GM12878 (cell line): ENCODE measurements around the gene SLC22A3. TPM values are rescaled to one million over a fixed set of nuclear protein-coding genes. Genes with fewer than 3 reads are reported as not detected.

Experiments
- ATAC-seq: fragments of 200-7000 bp; cut with Tn5 transposase; 3 replicates; pipeline ENCODE4 v1.9.1; 2020; ENCODE audit warnings: mild to moderate bottlenecking, moderate library complexity
- BruUV-seq: library from RNA; stranded (reverse); fragments of 400-500 nt; replicated peaks from 2 replicates; lab custom pipeline; 2021; lab: Mats Ljungman, UMichigan
- CTCF ChIA-PET: fragments of 300-600 bp; sonication (Branson Sonifier 250); formaldehyde crosslinking; extraction: SDS; loops from one replicate; lab custom pipeline; 2021; ENCODE audit warnings: inconsistent platforms; lab: Yijun Ruan, JAX
- POLR2A ChIA-PET: fragments of 350-600 bp; formaldehyde crosslinking; extraction: SDS; loops from one replicate; lab custom pipeline; 2021; ENCODE audit warnings: inconsistent platforms; lab: Charles Lee
- RAD21 ChIA-PET: fragments of 300-600 bp; sonication (Branson Sonifier 250); formaldehyde crosslinking; loops from one replicate; lab custom pipeline; 2023; ENCODE audit warnings: antibody characterized with exemption; ENCODE audit not compliant: unreplicated experiment; lab: Charles Lee
- SMC1A ChIA-PET: fragments of 300-600 bp; sonication (Branson Sonifier 250); formaldehyde crosslinking; loops from one replicate; lab custom pipeline; 2023; ENCODE audit not compliant: unreplicated experiment, uncharacterized antibody; lab: Charles Lee
- DNase-seq: peaks from one replicate; pipeline ENCODE4 v3.0.0-alpha.2; 2011; ENCODE audit warnings: low read depth, low spot score
- FAIRE-seq: peaks from 3 replicates; lab custom pipeline; 2011; peaks lifted over from hg19 to GRCh38; lab: Jason Lieb, UNC
- H2AFZ ChIP-seq: 2 replicates; pipeline ENCODE4 v1.6.0; 2011; ENCODE audit warnings: low read depth, low read length, control low read depth; ENCODE audit not compliant: control insufficient read depth
- H3K27ac ChIP-seq: 2 replicates; pipeline ENCODE4 v1.5.1; 2011; ENCODE audit warnings: control low read depth; ENCODE audit not compliant: control insufficient read depth, insufficient read depth
- H3K27me3 ChIP-seq, 2 experiments: replicated peaks in 1 of 2; 2 replicates each; pipeline versions ENCODE4 v1.6.0 to v1.6.1; 2011; ENCODE audit warnings: low read length in 1 of 2; ENCODE audit not compliant: control insufficient read depth in 2 of 2, insufficient read depth in 2 of 2
- H3K36me3 ChIP-seq, 2 experiments: 2 replicates each; pipeline ENCODE4 v1.5.1; 2011; ENCODE audit warnings: low read length in 1 of 2; ENCODE audit not compliant: control insufficient read depth in 2 of 2, insufficient read depth in 2 of 2
- H3K4me1 ChIP-seq: 2 replicates; pipeline ENCODE4 v1.6.1; 2011; ENCODE audit warnings: mild to moderate bottlenecking, low read length, moderate library complexity, mixed read lengths; ENCODE audit not compliant: control insufficient read depth, insufficient read depth
- H3K4me2 ChIP-seq: 2 replicates; pipeline ENCODE4 v1.6.0; 2011; ENCODE audit warnings: control low read depth; ENCODE audit not compliant: control insufficient read depth, insufficient read depth
- H3K4me3 ChIP-seq: fragments of 200-600 bp; sonication (generic); 2 replicates; pipeline ENCODE4 v1.5.1; 2016
- H3K79me2 ChIP-seq: 2 replicates; pipeline ENCODE4 v1.6.0; 2011; ENCODE audit warnings: low read length; ENCODE audit not compliant: control insufficient read depth, insufficient read depth
- H3K9ac ChIP-seq: 2 replicates; pipeline ENCODE4 v1.8.0; 2011; ENCODE audit warnings: low read length, control low read depth, mixed read lengths; ENCODE audit not compliant: control insufficient read depth, insufficient read depth
- H3K9me3 ChIP-seq: replicated peaks from 3 replicates; pipeline ENCODE4 v1.5.1; 2011; ENCODE audit warnings: mild to moderate bottlenecking, low read length; ENCODE audit not compliant: control insufficient read depth, insufficient read depth
- H4K20me1 ChIP-seq: 2 replicates; pipeline ENCODE4 v1.6.0; 2011; ENCODE audit not compliant: control insufficient read depth, insufficient read depth
- ATF2 ChIP-seq: IDR thresholded peaks from 2 replicates; pipeline ENCODE4 v1.6.1; 2012; ENCODE audit warnings: low read length, inconsistent platforms
- ATF7 ChIP-seq: fragments of 450-650 bp; IDR thresholded peaks from 2 replicates; pipeline ENCODE4 v1.6.1; 2016; ENCODE audit warnings: low read depth, mild to moderate bottlenecking
- BRCA1 ChIP-seq: IDR thresholded peaks from 2 replicates; pipeline ENCODE4 v1.6.1; 2011; ENCODE audit warnings: low read depth, low read length, improper control_type of control experiment
- CHD1 ChIP-seq: IDR thresholded peaks from 2 replicates; pipeline ENCODE4 v1.6.1; 2012; ENCODE audit warnings: low read depth, low read length, improper control_type of control experiment
- CTCF ChIP-seq, 3 experiments: IDR thresholded peaks in 2 of 3; conservative IDR thresholded peaks in 1 of 3; 2 replicates each; pipeline ENCODE4 v1.5.1; 2011; ENCODE audit warnings: low read depth in 3 of 3, low read length in 3 of 3, mild to moderate bottlenecking in 3 of 3, control low read depth in 2 of 3, moderate library complexity in 2 of 3, inconsistent platforms in 1 of 3, mixed read lengths in 1 of 3; ENCODE audit not compliant: control insufficient read depth in 2 of 3, insufficient read depth in 1 of 3; ENCODE audit errors: extremely low read depth in 1 of 3
- EGR1 ChIP-seq, 2 experiments: IDR thresholded peaks; 1 replicate in 1 of 2; 2 replicates in 1 of 2; pipeline ENCODE4 v1.6.1; 2011 to 2012; ENCODE audit warnings: low read depth in 2 of 2, low read length in 2 of 2, borderline replicate concordance in 1 of 2, mild to moderate bottlenecking in 1 of 2, moderate library complexity in 1 of 2
- ETV6 ChIP-seq, 2 experiments: fragments of 450-650 bp in 1 of 2; IDR thresholded peaks in 1 of 2; conservative IDR thresholded peaks in 1 of 2; 2 replicates each; pipeline ENCODE4 v1.6.1; 2014; ENCODE audit warnings: antibody characterized with exemption in 1 of 2, borderline replicate concordance in 1 of 2, low read depth in 1 of 2, mild to moderate bottlenecking in 1 of 2, moderate library complexity in 1 of 2
- FOXM1 ChIP-seq: IDR thresholded peaks from 2 replicates; pipeline ENCODE4 v1.6.1; 2012; ENCODE audit warnings: low read depth, mild to moderate bottlenecking, inconsistent platforms, low read length, moderate library complexity
- GABPA ChIP-seq: IDR thresholded peaks from 2 replicates; pipeline ENCODE4 v1.6.1; 2014; ENCODE audit warnings: antibody characterized with exemption, low read depth, mild to moderate bottlenecking, inconsistent platforms
- NFXL1 ChIP-seq: fragments of 450-650 bp; IDR thresholded peaks from 2 replicates; pipeline ENCODE4 v1.6.1; 2017; ENCODE audit warnings: antibody characterized with exemption, mild to moderate bottlenecking, borderline replicate concordance
- PML ChIP-seq: IDR thresholded peaks from 2 replicates; pipeline ENCODE4 v1.6.1; 2012; ENCODE audit warnings: low read length, inconsistent platforms
- POLR2AphosphoS5 ChIP-seq: IDR thresholded peaks from 2 replicates; pipeline ENCODE4 v1.6.1; 2011; ENCODE audit warnings: mild to moderate bottlenecking, low read length, inconsistent platforms
- RB1 ChIP-seq: fragments of 450-650 bp; formaldehyde crosslinking; IDR thresholded peaks from 2 replicates; pipeline ENCODE4 v1.6.1; 2017; ENCODE audit warnings: mild to moderate bottlenecking, borderline replicate concordance
- RBBP5 ChIP-seq: fragments of 200-600 bp; sonication (generic); conservative IDR thresholded peaks from 2 replicates; pipeline ENCODE4 v1.6.1; 2016
- SPI1 ChIP-seq: IDR thresholded peaks from 2 replicates; pipeline ENCODE4 v1.6.1; 2011; ENCODE audit warnings: low read depth, mild to moderate bottlenecking, low read length, moderate library complexity, borderline replicate concordance; ENCODE audit not compliant: insufficient read depth
- SREBF2 ChIP-seq: IDR thresholded peaks from 2 replicates; pipeline ENCODE4 v1.6.1; 2012; ENCODE audit warnings: mild to moderate bottlenecking, low read length
- TARDBP ChIP-seq: IDR thresholded peaks from 2 replicates; pipeline ENCODE4 v1.6.1; 2016; ENCODE audit warnings: borderline replicate concordance
- ZNF217 ChIP-seq: fragments of 450-650 bp; IDR thresholded peaks from 2 replicates; pipeline ENCODE4 v1.6.1; 2017; ENCODE audit warnings: antibody characterized with exemption, mild to moderate bottlenecking
- WGBS: methylation state at CpG from one replicate; pipeline ENCODE4 v1.1.6; 2016; ENCODE audit warnings: low lambda C conversion rate; ENCODE audit not compliant: insufficient replicate concordance, insufficient coverage; ENCODE audit errors: missing lambda C conversion rate; 5-methylcytosine and 5-hydroxymethylcytosine counted together
- in situ Hi-C: fragments of 300-500 bp; cut with MboI; formaldehyde crosslinking; loops from 9 replicates; pipeline ENCODE4 v1.14.3; 2018; ENCODE audit warnings: mixed read lengths
- intact Hi-C: fragments of 100-400 bp; cut with micrococcal nuclease; formaldehyde crosslinking; loops from one replicate; pipeline ENCODE4 v1.14.2; 2022; ENCODE audit not compliant: unreplicated experiment
- polyA plus RNA-seq, 11 experiments: library from polyadenylated mRNA; depleted of rRNA in 4 of 11; unstranded in 6 of 11; stranded (reverse) in 5 of 11; fragments of >200 nt; fragmentation: Nextera tagmentation in 4 of 11; fragmentation: Illumina TruSeq in 1 of 11; extraction: Ambion mirVana in 4 of 11; extraction: Trizol in 1 of 11; gene quantifications; 1 replicate in 1 of 11; 2 replicates in 10 of 11; pipeline versions ENCODE4 v1.2.1 to v1.2.3, GENCODE V29; 2011 to 2016; ENCODE audit warnings: inconsistent platforms in 2 of 11, missing spikeins in 2 of 11, low read depth in 1 of 11
- total RNA-seq, 4 experiments: library from RNA; depleted of rRNA in 3 of 4; stranded (reverse); fragments of >200 nt in 3 of 4; fragmentation: Illumina TruSeq in 1 of 4; extraction: Trizol in 1 of 4; gene quantifications; 2 replicates each; pipeline versions ENCODE4 v1.2.1 to v1.2.3, GENCODE V29; 2013 to 2021
- TF ChIP-seq, protein P1 (sequence below): fragments of 450-650 bp; IDR thresholded peaks from 2 replicates; pipeline ENCODE4 v1.6.1; 2016; ENCODE audit warnings: mild to moderate bottlenecking

SLC22A3 gene
- total and polyA plus RNA-seq, 10 of the 15 experiments (the other 5 are each of a cell fraction or from before 2014, with no cell fraction given) = 0.07 to 0.15 TPM; not detected in 8

DNA sequence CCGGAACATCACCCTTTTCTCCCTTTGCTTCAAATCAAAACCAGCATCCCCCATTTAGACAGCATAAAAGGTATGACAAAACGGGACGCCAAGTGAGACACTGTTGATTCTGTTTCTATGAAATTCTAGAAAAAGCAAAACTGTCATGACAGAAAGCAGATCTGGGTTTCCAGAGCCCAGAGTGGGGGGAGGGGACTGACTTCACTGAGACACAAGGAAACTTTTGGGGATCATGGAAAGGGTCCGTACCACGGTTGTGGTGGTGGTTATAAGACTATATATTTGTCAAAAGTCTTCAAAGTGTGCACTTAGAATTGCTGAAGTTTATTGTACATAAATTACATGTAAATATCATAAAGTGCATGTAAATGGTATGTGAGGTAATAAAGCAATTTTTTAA is 82.6 kb downstream of the SLC22A3 start:
- no peaks in the 10 kb centered on the region; the same call in 2 of the 3 replicates for H3K9me3 ChIP-seq
- H3K4me3 ChIP-seq = no peak overlapping the region
- no peaks in the 10 kb centered on the region for H3K36me3 ChIP-seq
- no peaks in the 10 kb centered on the region for H3K4me1 ChIP-seq
- no peak overlapping the region for H3K9ac ChIP-seq
- H3K79me2 ChIP-seq = no peaks in the 10 kb centered on the region
- no TSS peak for BruUV-seq
- ATAC-seq (no peak), DNase-seq (no peak), FAIRE-seq (no peak)
- in situ Hi-C loops = no loop called here
- H2AFZ ChIP-seq = no peak overlapping the region
- intact Hi-C loops = no loop called here
- H4K20me1 ChIP-seq = no peaks in the 10 kb centered on the region; the same call in 1 of the 2 replicates
- RAD21 ChIA-PET = interaction anchor here (0.6 to 0.7 kb wide), 2 partner anchors 277 to 334 kb away, joined by 3 read pairs; no protein-coding TSS in a partner anchor
- TF ChIP-seq RBBP5 (no peak), ATF7 (no peak), EGR1 (IDR thresholded peaks at IDR 0.05; ENCODE audit: borderline replicate concordance in 1 of 2, low read depth in 2 of 2, low read length in 2 of 2) (no peak), ATF2 (no peak), POLR2AphosphoS5 (no peak), ETV6 (conservative IDR thresholded peaks at IDR 0.05 in 1 of 2, IDR thresholded peaks at IDR 0.05 in 1 of 2; ENCODE audit: borderline replicate concordance in 1 of 2, low read depth in 1 of 2) (no peak), TARDBP (no peak), RB1 (no peak), PML (no peak), FOXM1 (no peak), BRCA1 (no peak), ZNF217 (no peak), SREBF2 (no peak), CHD1 (no peak), CTCF (IDR thresholded peaks at IDR 0.05 in 2 of 3, conservative IDR thresholded peaks at IDR 0.05 in 1 of 3; ENCODE audit: control insufficient read depth in 2 of 3, extremely low read depth in 1 of 3, insufficient read depth in 1 of 3, low read depth in 3 of 3, low read length in 3 of 3) (no peak), SPI1 (no peak), NFXL1 (no peak), GABPA (no peak)
- TF ChIP-seq, protein P1, sequence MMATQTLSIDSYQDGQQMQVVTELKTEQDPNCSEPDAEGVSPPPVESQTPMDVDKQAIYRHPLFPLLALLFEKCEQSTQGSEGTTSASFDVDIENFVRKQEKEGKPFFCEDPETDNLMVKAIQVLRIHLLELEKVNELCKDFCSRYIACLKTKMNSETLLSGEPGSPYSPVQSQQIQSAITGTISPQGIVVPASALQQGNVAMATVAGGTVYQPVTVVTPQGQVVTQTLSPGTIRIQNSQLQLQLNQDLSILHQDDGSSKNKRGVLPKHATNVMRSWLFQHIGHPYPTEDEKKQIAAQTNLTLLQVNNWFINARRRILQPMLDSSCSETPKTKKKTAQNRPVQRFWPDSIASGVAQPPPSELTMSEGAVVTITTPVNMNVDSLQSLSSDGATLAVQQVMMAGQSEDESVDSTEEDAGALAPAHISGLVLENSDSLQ = no peak
- TF ChIP-seq, all 136 proteins: peak for 0
- H3K27ac ChIP-seq = no peak overlapping the region
- SMC1A ChIA-PET = no interaction called here
- peaks cover 0 to 4% of the 10 kb centered on the region in 2 experiments; a peak in 1 of 4 replicates for H3K27me3 ChIP-seq
- H3K4me2 ChIP-seq = no peak overlapping the region
- WGBS = 38% methylated on average over 5 of the region's 5 CpGs
- CTCF ChIA-PET = interaction anchor here (0.7 kb wide), 1 partner anchor 1445 kb away, joined by 4 read pairs; no protein-coding TSS in a partner anchor
- POLR2A ChIA-PET = interaction anchor here (0.6 kb wide), 1 partner anchor 737 kb away, joined by 5 read pairs; no protein-coding TSS in a partner anchor
